HepG2 (cell line): Measurements from ENCODE around the gene CAPN15. TPM values are rescaled to one million over a fixed set of nuclear protein-coding genes. Genes with fewer than 3 reads are reported as not detected.

Source experiments
- BHLHE40 ChIP-seq: IDR thresholded peaks from 2 replicates; pipeline ENCODE4 v1.6.1; 2011; ENCODE audit warnings: low read length, improper control_type of control experiment
- DMAP1 ChIP-seq: IDR thresholded peaks from 2 replicates; pipeline ENCODE4 v1.6.1; 2016
- FOXO1 ChIP-seq: sonication (generic); formaldehyde crosslinking; IDR thresholded peaks from 2 replicates; pipeline ENCODE4 v1.4.0; 2020; ENCODE audit warnings: missing genetic modification reagents
- GABPB1 ChIP-seq: IDR thresholded peaks from 2 replicates; pipeline ENCODE4 v1.6.1; 2016; ENCODE audit warnings: mild to moderate bottlenecking, missing genetic modification reagents, moderate library complexity, missing compliant biosample characterization
- KDM1A ChIP-seq: IDR thresholded peaks from 2 replicates; pipeline ENCODE4 v1.6.1; 2016; ENCODE audit warnings: missing compliant biosample characterization
- MTA1 ChIP-seq: sonication (generic); formaldehyde crosslinking; IDR thresholded peaks from 2 replicates; pipeline ENCODE4 v1.4.0; 2020; ENCODE audit warnings: missing genetic modification reagents, mild to moderate bottlenecking, borderline replicate concordance
- NCOA1 ChIP-seq: sonication (generic); formaldehyde crosslinking; IDR thresholded peaks from 2 replicates; pipeline ENCODE4 v1.9.0; 2021; ENCODE audit warnings: missing genetic modification reagents
- NR2F6 ChIP-seq, 2 experiments: IDR thresholded peaks; 2 replicates each; pipeline ENCODE4 v1.6.1; 2016; ENCODE audit warnings: antibody characterized with exemption in 1 of 2, mild to moderate bottlenecking in 1 of 2
- REPIN1 ChIP-seq: sonication (generic); formaldehyde crosslinking; IDR thresholded peaks from 2 replicates; pipeline ENCODE4 v1.8.0; 2022; ENCODE audit warnings: missing genetic modification reagents, low read depth, mild to moderate bottlenecking, borderline replicate concordance
- SALL2 ChIP-seq: sonication (generic); formaldehyde crosslinking; IDR thresholded peaks from 2 replicates; pipeline ENCODE4 v1.8.1; 2023; ENCODE audit warnings: mild to moderate bottlenecking, missing genetic modification reagents, inconsistent platforms
- U2AF1 ChIP-seq: fragments of 200-400 bp; formaldehyde crosslinking; optimal IDR thresholded peaks from 2 replicates; pipeline ENCODE3; 2017; ENCODE audit warnings: mild to moderate bottlenecking, low read depth, low read length
- ZBTB21 ChIP-seq: sonication (generic); formaldehyde crosslinking; IDR thresholded peaks from 2 replicates; pipeline ENCODE4 v1.4.0; 2020; ENCODE audit warnings: missing genetic modification reagents
- ZBTB42 ChIP-seq: sonication (generic); formaldehyde crosslinking; IDR thresholded peaks from 2 replicates; pipeline ENCODE4 v1.5.0; 2020; ENCODE audit warnings: mild to moderate bottlenecking, missing genetic modification reagents
- ZFY ChIP-seq: sonication (generic); formaldehyde crosslinking; IDR thresholded peaks from 2 replicates; pipeline ENCODE4 v1.4.0; 2020; ENCODE audit warnings: missing genetic modification reagents
- ZMAT3 ChIP-seq: sonication (generic); formaldehyde crosslinking; conservative IDR thresholded peaks from 2 replicates; pipeline ENCODE4 v1.7.0; 2021; ENCODE audit warnings: missing genetic modification reagents
- ZNF225 ChIP-seq: sonication (generic); formaldehyde crosslinking; IDR thresholded peaks from 2 replicates; pipeline ENCODE4 v1.4.0; 2020; ENCODE audit warnings: mild to moderate bottlenecking, missing genetic modification reagents
- ZNF670 ChIP-seq: sonication (generic); formaldehyde crosslinking; IDR thresholded peaks from 2 replicates; pipeline ENCODE4 v1.8.0; 2022; ENCODE audit warnings: mild to moderate bottlenecking, missing genetic modification reagents, borderline replicate concordance
- ZNF740 ChIP-seq: sonication (generic); formaldehyde crosslinking; IDR thresholded peaks from 2 replicates; pipeline ENCODE4 v1.4.0; 2020; ENCODE audit warnings: missing genetic modification reagents
- ZNF749 ChIP-seq: sonication (generic); formaldehyde crosslinking; IDR thresholded peaks from 2 replicates; pipeline ENCODE4 v1.8.0; 2022; ENCODE audit warnings: mild to moderate bottlenecking, missing genetic modification reagents, moderate library complexity, borderline replicate concordance
- ZNF773 ChIP-seq: sonication (generic); formaldehyde crosslinking; IDR thresholded peaks from 2 replicates; pipeline ENCODE4 v1.4.0; 2020; ENCODE audit warnings: missing genetic modification reagents, borderline replicate concordance
- polyA plus RNA-seq, 8 experiments: library from polyadenylated mRNA; depleted of rRNA in 3 of 8; stranded (reverse) in 7 of 8; unstranded in 1 of 8; fragments of >200 nt; fragmentation: Illumina TruSeq in 4 of 8; extraction: Trizol in 4 of 8; gene quantifications; 2 replicates each; pipeline versions ENCODE4 v1.2.1 to v1.2.3, GENCODE V29; 2011 to 2016; ENCODE audit warnings: low read depth in 4 of 8, missing spikeins in 1 of 8, mixed read lengths in 1 of 8; ENCODE audit not compliant: insufficient read depth in 1 of 8
- total RNA-seq, 5 experiments: library from RNA; depleted of rRNA; stranded (reverse); fragments of >200 nt; fragmentation: Illumina TruSeq; extraction: Trizol; gene quantifications; 2 replicates each; pipeline ENCODE4 v1.2.3, GENCODE V29; 2016; ENCODE audit warnings: low read depth in 1 of 5
- TF ChIP-seq, protein P1 (sequence below): sonication (generic); formaldehyde crosslinking; IDR thresholded peaks from 2 replicates; pipeline ENCODE4 v1.4.0; 2020; ENCODE audit warnings: missing genetic modification reagents, borderline replicate concordance

Gene CAPN15
- total and polyA plus RNA-seq, 2 of the 13 experiments (the other 11 are each of a cell fraction or from before 2014, with no cell fraction given): 14.9 to 24.5 TPM

- TF ChIP-seq ZNF225 (CRISPR knock-in tag): no peak
- TF ChIP-seq ZMAT3 (CRISPR knock-in tag): no peak
- peak; percentile 51 for TF ChIP-seq U2AF1
- TF ChIP-seq REPIN1 (CRISPR knock-in tag): peak; percentile 47; the same call in 1 of the 2 replicates
- 0 out of 2 replicates have a peak, but pooled peaks have one; percentile 16 for TF ChIP-seq FOXO1 (CRISPR knock-in tag)
- TF ChIP-seq, protein P1, sequence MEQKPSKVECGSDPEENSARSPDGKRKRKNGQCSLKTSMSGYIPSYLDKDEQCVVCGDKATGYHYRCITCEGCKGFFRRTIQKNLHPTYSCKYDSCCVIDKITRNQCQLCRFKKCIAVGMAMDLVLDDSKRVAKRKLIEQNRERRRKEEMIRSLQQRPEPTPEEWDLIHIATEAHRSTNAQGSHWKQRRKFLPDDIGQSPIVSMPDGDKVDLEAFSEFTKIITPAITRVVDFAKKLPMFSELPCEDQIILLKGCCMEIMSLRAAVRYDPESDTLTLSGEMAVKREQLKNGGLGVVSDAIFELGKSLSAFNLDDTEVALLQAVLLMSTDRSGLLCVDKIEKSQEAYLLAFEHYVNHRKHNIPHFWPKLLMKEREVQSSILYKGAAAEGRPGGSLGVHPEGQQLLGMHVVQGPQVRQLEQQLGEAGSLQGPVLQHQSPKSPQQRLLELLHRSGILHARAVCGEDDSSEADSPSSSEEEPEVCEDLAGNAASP (CRISPR knock-in tag): peak; percentile 65; the same call in 1 of the 2 replicates
- no peak for TF ChIP-seq ZNF670 (CRISPR knock-in tag)
- TF ChIP-seq DMAP1 (CRISPR knock-in tag): peak; percentile 41; the same call in 1 of the 2 replicates
- no peak for TF ChIP-seq ZBTB42 (CRISPR knock-in tag)
- TF ChIP-seq ZNF749 (CRISPR knock-in tag): no peak
- no peak for TF ChIP-seq ZNF773
- TF ChIP-seq MTA1: no peak
- peak; percentile 72 for TF ChIP-seq GABPB1 (CRISPR knock-in tag)
- TF ChIP-seq NCOA1 (CRISPR knock-in tag): no peak
- peak; percentile 67 for TF ChIP-seq BHLHE40
- TF ChIP-seq SALL2 (CRISPR knock-in tag): no peak
- TF ChIP-seq NR2F6 (IDR thresholded peaks at IDR 0.05): no peak
- peak; percentile 63; the same call in 1 of the 2 replicates for TF ChIP-seq NR2F6 (CRISPR knock-in tag; IDR thresholded peaks at IDR 0.05)
- TF ChIP-seq ZBTB21 (CRISPR knock-in tag): no peak
- peak; percentile 73 for TF ChIP-seq ZNF740
- TF ChIP-seq ZFY: peak; percentile 75
- TF ChIP-seq KDM1A (CRISPR knock-in tag): no peak
These were observed 51.4 kb downstream of the CAPN15 start (continued) for GRCh38 chr16:578870-579405.
